Naive B cell (primary cell): ENCODE data around the gene SND1. TPM values are rescaled to one million over a fixed set of nuclear protein-coding genes. Genes with fewer than 3 reads are reported as not detected.

ENCODE experiments used
- ATAC-seq, 2 donors: fragments of 150-1000 bp; cut with Tn5 transposase; 2 replicates each; pipeline ENCODE4 v1.10.0; 2021; ENCODE audit warnings: low read depth in 2 of 2, mild to moderate bottlenecking in 2 of 2, moderate library complexity in 2 of 2
- DNase-seq: peaks from one replicate; pipeline ENCODE4 v3.0.0; 2022
- H3K27ac Mint-ChIP-seq, 6 donors: one replicate each; pipeline ENCODE4 v1.8.0; 2020 to 2022; ENCODE audit warnings: mild to moderate bottlenecking in 6 of 6, mixed read lengths in 6 of 6, moderate library complexity in 5 of 6, inconsistent platforms in 2 of 6
- H3K27me3 Mint-ChIP-seq, 3 donors: one replicate each; pipeline ENCODE4 v1.8.0; 2021 to 2022; ENCODE audit warnings: mixed read lengths in 3 of 3, mild to moderate bottlenecking in 1 of 3
- H3K36me3 Mint-ChIP-seq, 2 donors: one replicate each; pipeline ENCODE4 v1.8.0; 2020 to 2022; ENCODE audit warnings: mixed read lengths in 2 of 2, inconsistent platforms in 1 of 2, mild to moderate bottlenecking in 1 of 2
- H3K4me1 Mint-ChIP-seq, 3 donors: one replicate each; pipeline ENCODE4 v1.8.0; 2020 to 2022; ENCODE audit warnings: mixed read lengths in 3 of 3, inconsistent platforms in 1 of 3, mild to moderate bottlenecking in 1 of 3, moderate library complexity in 1 of 3
- H3K4me3 Mint-ChIP-seq, 8 donors: one replicate each; pipeline ENCODE4 v1.8.0; 2020 to 2022; ENCODE audit warnings: mild to moderate bottlenecking in 8 of 8, mixed read lengths in 8 of 8, moderate library complexity in 8 of 8, inconsistent platforms in 2 of 8
- H3K9me3 Mint-ChIP-seq, 7 donors: one replicate each; pipeline ENCODE4 v1.8.0; 2020 to 2022; ENCODE audit warnings: mixed read lengths in 7 of 7, mild to moderate bottlenecking in 5 of 7, inconsistent platforms in 2 of 7, moderate library complexity in 1 of 7
- polyA plus RNA-seq, 6 donors: library from polyadenylated mRNA; unstranded; fragments of 300-500 nt; fragmentation: Illumina TruSeq; gene quantifications; one replicate each; pipeline ENCODE4 v1.2.3, GENCODE V29; 2021; ENCODE audit warnings: low read depth in 6 of 6

The SND1 gene
- polyA plus RNA-seq, 6 donors from 2014 or later, result 50.6 to 83.1 (median 74.2) TPM

DNA sequence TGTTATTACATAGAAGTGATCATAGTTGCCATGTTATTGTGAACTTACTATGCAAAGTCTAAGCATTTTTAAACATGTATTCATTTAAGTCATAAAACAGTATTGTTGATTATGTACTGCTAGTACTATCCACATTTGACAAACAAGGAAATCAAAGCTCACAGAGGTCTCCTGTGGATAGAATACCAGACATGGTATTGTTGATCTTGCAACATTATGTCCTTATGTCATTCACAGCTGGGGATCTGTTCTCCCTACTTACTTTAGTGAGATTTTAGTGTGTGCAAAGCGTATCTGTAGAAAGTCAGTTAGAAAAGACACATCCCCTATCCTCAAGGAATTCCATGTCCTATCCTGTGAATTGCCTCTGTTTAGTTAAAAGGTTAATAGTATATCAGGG lies 106.1 kb downstream of the SND1 start:
- ATAC-seq, result no peak
- Mint-ChIP-seq H3K36me3 (peaks cover 0 to 9% of the 10 kb centered on the region in 2 donors), H3K9me3 (no peaks in the 10 kb centered on the region), H3K27me3 (no peaks in the 10 kb centered on the region), H3K4me1 (peaks cover 23 to 46% (median 25%) of the 10 kb centered on the region in 3 donors), H3K27ac (no peak overlapping the region), H3K4me3 (no peak overlapping the region)
- DNase-seq, result no peak

DNA sequence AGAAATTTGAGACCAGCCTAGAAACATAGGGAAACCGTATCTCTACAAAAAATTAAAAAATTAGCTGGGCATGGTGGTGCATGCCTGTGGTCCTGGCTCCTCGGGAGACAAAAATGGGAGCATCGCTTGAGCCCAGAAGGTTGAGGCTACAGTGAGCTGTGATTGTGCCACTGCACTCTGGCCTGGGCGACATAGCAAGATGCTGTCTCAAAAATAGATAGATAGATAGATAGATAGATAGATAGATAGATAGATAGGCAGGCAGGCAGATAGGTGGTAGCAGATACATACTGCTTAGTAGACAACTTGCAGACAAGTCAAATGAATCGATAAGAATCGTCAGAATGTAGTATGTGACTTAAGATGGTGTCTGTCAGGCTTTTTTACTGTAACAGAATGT lies 106.9 kb downstream of the SND1 start:
- Mint-ChIP-seq H3K4me3 (no peak overlapping the region), H3K36me3 (peaks cover 0 to 9% of the 10 kb centered on the region in 2 donors), H3K4me1 (peaks cover 15 to 38% (median 18%) of the 10 kb centered on the region in 3 donors), H3K9me3 (no peaks in the 10 kb centered on the region), H3K27me3 (no peaks in the 10 kb centered on the region), H3K27ac (no peak overlapping the region)
- ATAC-seq (no peak), DNase-seq (no peak)

DNA sequence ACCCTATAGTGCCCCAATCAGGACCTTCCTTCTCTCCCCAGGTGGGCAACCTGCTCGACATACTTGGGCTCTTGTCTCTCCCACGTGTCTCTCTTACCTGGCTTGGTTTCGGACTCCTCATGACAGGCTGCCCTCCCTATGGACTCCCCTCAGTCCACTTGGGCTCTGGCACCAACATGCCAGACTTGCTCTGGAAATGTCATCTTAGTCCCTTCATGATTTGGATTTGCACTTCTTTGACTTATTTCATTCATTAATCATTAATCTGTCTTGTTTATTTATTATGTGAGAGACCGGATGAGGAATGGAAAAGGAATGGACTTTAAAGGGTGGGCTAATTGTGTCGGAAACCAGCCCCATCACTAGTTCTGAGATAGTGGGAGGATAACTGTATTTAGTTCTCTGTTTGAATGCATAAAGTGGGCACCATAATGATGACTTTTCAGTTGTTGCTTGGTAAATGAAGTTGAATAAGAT lies 108.0 kb downstream of the SND1 start:
- Mint-ChIP-seq H3K27me3 (no peaks in the 10 kb centered on the region), H3K9me3 (no peaks in the 10 kb centered on the region), H3K4me3 (peak overlapping the region in 1 of 8 donors; percentile 21), H3K4me1 (peaks cover 12 to 33% (median 18%) of the 10 kb centered on the region in 3 donors), H3K36me3 (peaks cover 0 to 9% of the 10 kb centered on the region in 2 donors), H3K27ac (peak overlapping the region in 2 of 6 donors; percentile 28 to 45)
- ATAC-seq (no peak), DNase-seq (no peak)

DNA sequence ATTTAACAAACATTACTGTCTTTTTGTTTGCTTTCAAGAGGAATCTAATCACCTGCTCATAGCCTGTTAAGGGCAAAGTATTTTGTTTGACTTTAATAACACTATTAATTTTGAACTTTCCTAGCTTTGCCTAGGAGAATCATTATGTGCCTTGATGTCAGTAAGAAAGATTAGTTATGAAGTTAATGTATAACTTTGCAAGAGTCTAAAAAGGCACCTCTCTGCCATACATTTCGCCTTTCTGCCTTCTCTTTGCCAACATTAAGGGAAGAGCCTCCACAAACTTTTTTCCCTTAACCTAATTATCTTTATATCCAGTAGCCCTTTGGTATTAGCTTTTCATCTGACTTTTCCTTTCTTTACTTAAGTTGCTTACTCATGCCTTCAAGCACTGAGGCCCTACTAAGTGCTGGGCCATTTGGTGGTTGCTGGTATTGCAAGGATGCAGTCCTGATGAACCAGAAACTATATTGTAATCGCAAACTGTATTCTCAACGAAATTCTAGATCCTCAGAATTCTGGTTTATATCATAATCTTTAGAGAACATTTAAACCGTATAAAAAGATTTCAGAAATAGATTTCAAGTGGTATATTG lies 108.5 kb downstream of the SND1 start:
- Mint-ChIP-seq H3K9me3 (no peaks in the 10 kb centered on the region), H3K27ac (peak overlapping the region in 1 of 6 donors; percentile 38), H3K36me3 (peaks cover 0 to 9% of the 10 kb centered on the region in 2 donors), H3K4me3 (no peak overlapping the region), H3K27me3 (no peaks in the 10 kb centered on the region), H3K4me1 (peaks cover 10 to 28% (median 18%) of the 10 kb centered on the region in 3 donors)
- no peak for ATAC-seq
- DNase-seq, result no peak

DNA sequence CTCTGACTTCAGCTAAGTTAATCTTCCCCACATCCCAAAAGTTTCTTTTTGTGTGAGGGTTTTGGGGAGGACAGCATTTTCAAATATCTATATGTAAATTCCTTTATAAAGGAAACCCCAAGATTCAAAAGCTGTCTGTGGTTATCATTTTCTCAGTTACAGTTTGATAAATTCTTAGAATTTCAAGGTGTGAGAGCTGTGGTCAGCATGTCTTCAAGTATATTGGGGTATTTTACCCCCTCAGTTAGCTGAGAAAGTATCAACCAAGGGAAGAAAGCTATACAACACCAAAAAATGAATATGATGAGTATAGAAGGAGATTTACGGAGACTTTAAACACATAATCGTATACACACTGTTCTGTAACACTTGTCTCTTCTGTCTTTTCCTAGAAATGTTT lies 109.2 kb downstream of the SND1 start:
- peak overlapping the region in 1 of 6 donors; percentile 84 for H3K27ac Mint-ChIP-seq
- DNase-seq, result no peak
- ATAC-seq, result no peak
- peaks cover 0 to 13% of the 10 kb centered on the region in 2 donors for H3K36me3 Mint-ChIP-seq
- peaks cover 7 to 21% (median 18%) of the 10 kb centered on the region in 3 donors for H3K4me1 Mint-ChIP-seq
- H3K9me3 Mint-ChIP-seq, result no peaks in the 10 kb centered on the region
- H3K4me3 Mint-ChIP-seq, result no peak overlapping the region
- no peaks in the 10 kb centered on the region for H3K27me3 Mint-ChIP-seq

DNA sequence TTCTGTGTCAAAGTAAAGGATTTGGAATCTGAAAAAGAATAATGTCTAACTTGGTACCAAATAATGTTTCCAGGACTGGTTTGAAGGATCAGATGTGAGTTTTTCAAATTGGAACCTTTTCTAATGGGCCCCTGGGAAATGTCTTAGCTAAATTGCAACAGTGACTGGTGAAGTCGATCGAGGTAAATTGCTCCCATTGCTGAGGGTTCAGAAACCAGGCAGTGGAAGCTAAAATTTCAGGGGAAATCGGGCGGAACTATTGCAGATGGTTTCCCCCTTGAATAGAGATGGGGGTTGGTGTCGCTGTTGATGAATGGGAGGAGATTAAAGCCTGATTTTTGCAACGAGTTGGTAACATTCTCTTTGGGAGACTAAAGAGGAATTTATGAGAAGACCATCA lies 112.7 kb downstream of the SND1 start:
- ATAC-seq (no peak), DNase-seq (no peak)
- peaks cover 10 to 17% of the 10 kb centered on the region in 2 donors for H3K36me3 Mint-ChIP-seq
- H3K27me3 Mint-ChIP-seq, result no peaks in the 10 kb centered on the region
- H3K9me3 Mint-ChIP-seq, result peaks cover 0 to 6% (median 0%) of the 10 kb centered on the region in 7 donors
- H3K27ac Mint-ChIP-seq, result peak overlapping the region in 1 of 6 donors; percentile 35
- no peak overlapping the region for H3K4me3 Mint-ChIP-seq
- peaks cover 16 to 26% (median 19%) of the 10 kb centered on the region in 3 donors for H3K4me1 Mint-ChIP-seq

DNA sequence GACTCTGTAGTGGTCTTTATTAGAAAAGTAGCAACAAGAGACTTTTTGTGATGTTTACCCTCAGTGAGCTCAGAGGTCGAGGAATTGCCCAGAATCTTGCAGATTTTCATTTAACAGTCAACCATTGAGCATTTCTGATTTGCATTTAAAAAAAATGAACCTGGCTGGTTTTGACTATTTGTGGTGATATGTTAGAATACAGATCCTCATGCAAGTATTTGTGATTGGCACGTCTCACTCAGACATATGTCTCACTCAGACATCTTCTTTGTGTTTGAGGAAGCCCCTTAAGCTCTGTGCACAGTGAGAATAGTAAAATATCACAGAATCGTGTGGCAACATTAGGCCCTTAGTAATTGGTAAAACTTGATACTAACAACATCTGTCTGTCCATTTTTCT lies 113.2 kb downstream of the SND1 start:
- Mint-ChIP-seq H3K27ac (peak overlapping the region in 1 of 6 donors; percentile 28), H3K4me1 (peaks cover 16 to 26% (median 17%) of the 10 kb centered on the region in 3 donors), H3K9me3 (peaks cover 0 to 6% (median 0%) of the 10 kb centered on the region in 7 donors), H3K36me3 (peaks cover 10 to 13% of the 10 kb centered on the region in 2 donors), H3K4me3 (no peak overlapping the region), H3K27me3 (no peaks in the 10 kb centered on the region)
- ATAC-seq (no peak), DNase-seq (no peak)

DNA sequence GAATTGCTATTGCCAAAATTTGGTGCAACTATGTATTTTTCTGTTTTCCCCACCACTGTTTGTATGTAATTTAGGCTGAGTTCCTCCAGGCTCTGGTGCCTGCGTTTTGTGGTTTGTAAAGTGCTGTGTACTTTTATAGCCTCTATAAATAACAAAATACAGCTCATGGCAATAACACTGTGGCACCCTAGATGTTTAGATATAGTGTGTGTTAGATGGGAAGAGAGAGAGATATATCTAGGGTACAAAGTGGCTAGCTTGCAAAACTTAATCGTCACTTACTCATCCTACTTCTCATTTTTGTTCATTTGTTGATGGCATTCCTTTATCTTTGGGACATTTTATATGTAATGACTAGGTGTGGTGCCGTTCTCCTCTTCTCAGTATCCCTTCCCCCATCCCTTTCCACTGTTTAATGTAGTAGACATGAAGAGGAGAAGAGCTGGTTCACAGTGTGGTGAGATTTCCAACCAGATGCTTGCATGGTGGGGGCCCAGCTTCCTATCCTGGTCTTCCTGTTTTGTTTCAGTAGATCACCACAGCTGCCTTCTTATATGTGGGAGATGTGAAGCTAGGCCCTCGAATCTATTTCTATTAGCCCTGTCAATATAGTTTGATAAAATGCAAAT lies 115.0 kb downstream of the SND1 start:
- ATAC-seq, result no peak
- Mint-ChIP-seq H3K4me3 (peak overlapping the region in 2 of 8 donors; percentile 11 to 49), H3K36me3 (peaks cover 10 to 12% of the 10 kb centered on the region in 2 donors), H3K27ac (peak overlapping the region in 1 of 6 donors; percentile 67), H3K27me3 (no peaks in the 10 kb centered on the region), H3K9me3 (peaks cover 0 to 6% (median 0%) of the 10 kb centered on the region in 7 donors), H3K4me1 (peaks cover 16 to 20% (median 17%) of the 10 kb centered on the region in 3 donors)
- no peak for DNase-seq

DNA sequence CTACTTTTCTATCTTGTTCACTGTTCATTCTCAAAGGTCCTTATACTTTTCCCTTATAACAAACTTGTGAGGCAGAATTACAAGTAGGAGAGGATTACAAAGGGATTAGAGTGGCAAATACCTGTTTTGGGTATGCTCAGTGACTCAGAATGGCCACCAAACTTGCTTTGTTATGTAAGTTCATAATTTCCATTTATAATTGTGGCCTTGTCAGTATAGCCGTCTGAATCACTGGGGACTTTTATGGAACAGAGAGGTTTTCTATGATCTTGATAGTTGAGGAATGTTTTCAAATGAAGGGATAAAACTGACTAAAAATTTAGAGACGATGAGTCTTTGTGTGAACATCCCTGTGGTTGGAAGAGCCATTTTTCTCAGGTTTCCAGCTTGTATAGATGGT lies 116.2 kb downstream of the SND1 start:
- no peaks in the 10 kb centered on the region for H3K27me3 Mint-ChIP-seq
- H3K4me3 Mint-ChIP-seq, result no peak overlapping the region
- peaks cover 10 to 12% of the 10 kb centered on the region in 2 donors for H3K36me3 Mint-ChIP-seq
- DNase-seq, result no peak
- H3K9me3 Mint-ChIP-seq, result peaks cover 0 to 6% (median 0%) of the 10 kb centered on the region in 7 donors
- peaks cover 13 to 16% (median 14%) of the 10 kb centered on the region in 3 donors for H3K4me1 Mint-ChIP-seq
- no peak for ATAC-seq
- H3K27ac Mint-ChIP-seq, result no peak overlapping the region

DNA sequence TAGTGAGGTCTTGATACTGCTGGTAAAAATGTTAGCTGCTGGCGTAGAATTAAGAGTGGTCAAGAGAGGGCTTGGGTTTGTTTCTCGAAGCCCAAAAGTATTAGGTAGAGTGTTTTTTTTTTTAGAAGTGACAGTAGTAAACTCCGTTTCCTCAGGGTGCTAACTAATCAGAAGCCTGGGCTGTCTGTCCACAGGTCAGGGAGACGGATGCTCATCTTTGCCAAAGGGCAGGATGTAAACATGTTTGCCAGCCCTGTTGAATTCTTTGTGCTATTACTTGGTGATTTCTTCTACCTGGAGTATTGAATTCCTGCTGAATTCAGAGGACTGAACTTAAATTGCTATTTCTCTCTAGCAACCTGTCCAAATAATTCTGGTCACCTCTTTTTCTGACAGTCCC lies 117.1 kb downstream of the SND1 start:
- Mint-ChIP-seq H3K27ac (peak overlapping the region in 1 of 6 donors; percentile 41), H3K36me3 (peaks cover 10 to 18% of the 10 kb centered on the region in 2 donors), H3K4me3 (no peak overlapping the region), H3K27me3 (no peaks in the 10 kb centered on the region), H3K9me3 (peaks cover 0 to 6% (median 0%) of the 10 kb centered on the region in 7 donors), H3K4me1 (peaks cover 13 to 16% (median 14%) of the 10 kb centered on the region in 3 donors)
- ATAC-seq (no peak), DNase-seq (no peak)

DNA sequence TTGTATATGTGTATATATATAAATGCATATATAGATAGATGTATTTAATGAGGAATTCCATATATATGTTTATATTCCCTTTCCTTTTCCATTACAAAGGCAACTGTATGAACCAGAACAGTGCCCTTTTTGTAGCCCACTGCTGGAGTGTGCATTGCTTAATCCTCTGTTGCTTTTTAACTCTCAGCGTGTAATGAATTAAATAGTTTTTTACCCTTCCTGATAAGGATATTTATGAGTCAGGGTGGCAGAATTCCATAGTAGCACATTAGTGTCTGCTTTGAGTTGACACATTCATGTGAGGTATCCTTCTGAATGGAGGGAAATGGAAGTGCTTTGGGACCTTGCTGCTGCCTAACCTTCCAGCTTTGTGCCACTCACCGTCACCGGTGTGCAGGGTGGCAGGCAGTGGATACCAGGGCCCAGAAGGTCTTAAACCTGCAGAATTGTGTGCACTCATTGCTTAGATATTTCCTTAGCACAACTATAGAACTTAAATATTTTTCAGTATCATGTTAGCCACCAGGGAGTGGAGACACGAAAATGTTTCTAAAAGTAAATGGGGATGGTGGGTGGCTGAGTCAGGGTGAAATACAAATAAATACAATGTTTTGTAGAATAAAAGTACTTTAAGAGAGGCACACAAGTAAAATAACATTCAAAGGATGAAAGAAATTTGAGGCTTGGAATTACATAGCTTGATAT lies 117.9 kb downstream of the SND1 start:
- Mint-ChIP-seq H3K36me3 (peaks cover 10 to 18% of the 10 kb centered on the region in 2 donors), H3K4me1 (peaks cover 10 to 12% (median 10%) of the 10 kb centered on the region in 3 donors), H3K4me3 (no peak overlapping the region), H3K27ac (peak overlapping the region in 3 of 6 donors; percentile 7 to 59 (median 31)), H3K9me3 (peaks cover 0 to 6% (median 0%) of the 10 kb centered on the region in 7 donors), H3K27me3 (no peaks in the 10 kb centered on the region)
- no peak for ATAC-seq
- no peak for DNase-seq

DNA sequence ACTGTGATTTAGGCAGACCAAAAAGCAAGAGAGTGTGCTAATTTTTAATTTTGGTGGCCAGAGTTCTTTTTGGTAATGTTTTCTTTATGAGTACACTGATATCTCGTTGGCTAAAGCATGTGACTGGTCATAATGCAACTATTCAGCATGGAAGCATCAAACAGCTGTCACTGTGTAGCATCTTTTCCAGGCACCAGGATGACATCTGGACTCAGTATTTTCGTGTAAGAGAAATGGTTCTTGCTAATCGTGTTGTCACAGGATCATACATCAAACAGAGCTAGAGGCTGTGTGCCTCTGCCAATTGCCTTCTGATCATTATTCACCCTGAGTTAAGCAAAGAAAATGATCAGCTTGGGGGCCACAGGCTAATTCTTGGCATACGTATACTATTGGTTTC lies 118.9 kb downstream of the SND1 start:
- Mint-ChIP-seq H3K36me3 (peaks cover 10 to 19% of the 10 kb centered on the region in 2 donors), H3K27me3 (no peaks in the 10 kb centered on the region), H3K27ac (no peak overlapping the region), H3K4me3 (no peak overlapping the region), H3K4me1 (peaks cover 9 to 12% (median 10%) of the 10 kb centered on the region in 3 donors), H3K9me3 (peaks cover 0 to 6% (median 0%) of the 10 kb centered on the region in 7 donors)
- ATAC-seq, result no peak
- no peak for DNase-seq

DNA sequence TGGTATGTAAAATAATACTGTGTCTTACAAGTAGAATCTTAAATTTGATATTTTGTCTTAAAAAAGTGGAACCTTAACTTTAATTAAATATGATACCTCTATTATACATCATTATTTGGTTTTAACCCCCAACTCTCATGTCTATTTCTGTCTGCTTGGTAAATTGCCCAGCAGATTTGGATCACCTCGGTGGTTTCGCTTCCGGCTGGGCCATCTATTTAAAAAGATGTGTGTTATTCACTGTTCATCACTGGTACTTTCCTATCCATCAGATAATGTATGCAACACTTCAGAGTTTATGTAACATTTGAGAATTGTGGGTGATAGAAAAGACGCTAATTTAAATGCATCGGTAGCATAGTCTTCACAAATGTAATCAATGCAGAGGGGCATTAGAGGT lies 119.7 kb downstream of the SND1 start:
- no peak for ATAC-seq
- H3K9me3 Mint-ChIP-seq, result peaks cover 0 to 4% (median 0%) of the 10 kb centered on the region in 7 donors
- peaks cover 6 to 16% of the 10 kb centered on the region in 2 donors for H3K36me3 Mint-ChIP-seq
- no peaks in the 10 kb centered on the region for H3K27me3 Mint-ChIP-seq
- no peak overlapping the region for H3K27ac Mint-ChIP-seq
- DNase-seq, result no peak
- peaks cover 6 to 8% (median 8%) of the 10 kb centered on the region in 3 donors for H3K4me1 Mint-ChIP-seq
- H3K4me3 Mint-ChIP-seq, result no peak overlapping the region
